Kidney (tissue), 14 donors: ENCODE results near the gene GOSR1. TPM values are rescaled to one million over a fixed set of nuclear protein-coding genes. Genes with fewer than 3 reads are reported as not detected.
"Not testable (repeated sequence)": the region's sequence is repeated elsewhere in the genome, so short reads cannot be mapped to it uniquely, and the experiment has no call there.

ENCODE experiments used
- DNase-seq, 5 donors: peaks; one replicate each; pipeline ENCODE4 v3.0.0-alpha.2; 2013 to 2020
- FAIRE-seq: peaks from 2 replicates; lab custom pipeline; 2012; peaks lifted over from hg19 to GRCh38; lab: Jason Lieb, UNC
- H3K27ac ChIP-seq, 2 donors: one replicate each; pipeline ENCODE4 v1.7.0; 2013; ENCODE audit warnings: low read depth in 2 of 2, low read length in 2 of 2, inconsistent platforms in 1 of 2
- H3K27me3 ChIP-seq: one replicate; pipeline ENCODE4 v1.7.1; 2013; ENCODE audit warnings: low read length, inconsistent platforms; ENCODE audit not compliant: control insufficient read depth, insufficient read depth
- H3K36me3 ChIP-seq, 3 donors: one replicate each; pipeline versions ENCODE4 v1.7.0 to v1.7.1; 2013; ENCODE audit warnings: low read length in 3 of 3, control low read depth in 1 of 3, inconsistent platforms in 1 of 3; ENCODE audit not compliant: insufficient read depth in 3 of 3, control insufficient read depth in 2 of 3
- H3K4me1 ChIP-seq, 3 donors: one replicate each; pipeline versions ENCODE4 v1.7.0 to v1.7.1; 2013; ENCODE audit warnings: low read length in 3 of 3, inconsistent platforms in 1 of 3, low read depth in 1 of 3; ENCODE audit not compliant: control insufficient read depth in 2 of 3, insufficient read depth in 2 of 3
- H3K4me3 ChIP-seq, 3 donors: one replicate each; pipeline versions ENCODE4 v1.7.0 to v1.8.1; 2013; ENCODE audit warnings: low read length in 3 of 3, control low read depth in 1 of 3, inconsistent platforms in 1 of 3
- H3K9ac ChIP-seq, 3 donors: one replicate each; pipeline versions ENCODE4 v1.7.0 to v1.7.1; 2013; ENCODE audit warnings: low read length in 3 of 3, control low read depth in 1 of 3, inconsistent platforms in 1 of 3
- H3K9me3 ChIP-seq, 3 donors: one replicate each; pipeline versions ENCODE4 v1.7.0 to v1.7.1; 2013; ENCODE audit warnings: low read length in 3 of 3, control low read depth in 1 of 3, inconsistent platforms in 1 of 3; ENCODE audit not compliant: control insufficient read depth in 2 of 3, insufficient read depth in 1 of 3
- intact Hi-C: fragments of 100-400 bp; cut with DNase I; formaldehyde crosslinking; loops from one replicate; pipeline ENCODE4 v1.11.1; 2022
- polyA plus RNA-seq: library from polyadenylated mRNA; stranded (reverse); fragments of 350-450 nt; fragmentation: Illumina TruSeq; extraction: RNeasy Lipid Tissue Mini Kit (QIAGEN cat#74804); gene quantifications from one replicate; pipeline ENCODE4 v1.2.3, GENCODE V29; 2014; ENCODE audit warnings: low read depth, low replicate concordance; ENCODE audit not compliant: insufficient read depth
- total RNA-seq: library from RNA; stranded (reverse); fragmentation: NEBNext Ultra II Directional; extraction: Animal tissue kit (Norgen Biotek cat#: 25700); gene quantifications from one replicate; pipeline ENCODE4 v1.2.1, GENCODE V29; 2021
- TF ChIP-seq, protein P1 (sequence below): IDR thresholded peaks from 3 replicates; pipeline ENCODE4 v1.5.1; 2012; ENCODE audit warnings: mild to moderate bottlenecking, moderate library complexity, borderline replicate concordance; ENCODE audit not compliant: insufficient read depth; ENCODE audit errors: extremely low read depth
- donor health status: control.
- donor health status: control.
- donor health status: control.
- donor health status: control.
- donor health status: control.
- donor health status: DM: yes; HTN: yes; CAD: no.
- donor health status: Normal renal cell carcinoma (clear cell type).

The GOSR1 gene
- total and polyA plus RNA-seq, 2 donors from 2014 or later, result 16.8 to 65.6 TPM

DNA sequence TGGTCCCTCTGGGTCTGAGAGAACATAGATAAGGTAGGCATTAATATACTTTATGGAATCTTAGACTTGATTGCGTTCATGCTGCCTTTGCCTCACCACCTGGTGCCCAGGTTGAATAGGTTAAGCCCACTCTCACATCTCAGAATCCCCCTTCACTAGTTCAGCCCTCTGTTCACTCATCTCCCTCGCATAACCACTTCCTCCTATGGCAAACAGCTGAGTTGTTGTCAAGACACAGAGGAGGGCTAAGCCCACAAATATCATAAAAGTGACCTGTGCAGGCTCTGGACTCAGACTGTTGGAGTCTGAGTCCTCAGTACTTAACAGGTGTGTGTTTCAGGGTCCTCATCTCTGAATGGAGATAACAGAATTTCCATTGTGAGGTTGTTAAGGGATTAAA, 55.7 kb downstream of the GOSR1 start:
- Histone ChIP-seq H3K27me3 (no peaks in the 10 kb centered on the region), H3K4me3 (no peak overlapping the region), H3K9me3 (no peaks in the 10 kb centered on the region), H3K4me1 (no peaks in the 10 kb centered on the region), H3K36me3 (no peaks in the 10 kb centered on the region), H3K27ac (no peak overlapping the region), H3K9ac (no peak overlapping the region)
- DNase-seq (no peak), FAIRE-seq (no peak)
- intact Hi-C loops, result no loop called here
- TF ChIP-seq, protein P1, sequence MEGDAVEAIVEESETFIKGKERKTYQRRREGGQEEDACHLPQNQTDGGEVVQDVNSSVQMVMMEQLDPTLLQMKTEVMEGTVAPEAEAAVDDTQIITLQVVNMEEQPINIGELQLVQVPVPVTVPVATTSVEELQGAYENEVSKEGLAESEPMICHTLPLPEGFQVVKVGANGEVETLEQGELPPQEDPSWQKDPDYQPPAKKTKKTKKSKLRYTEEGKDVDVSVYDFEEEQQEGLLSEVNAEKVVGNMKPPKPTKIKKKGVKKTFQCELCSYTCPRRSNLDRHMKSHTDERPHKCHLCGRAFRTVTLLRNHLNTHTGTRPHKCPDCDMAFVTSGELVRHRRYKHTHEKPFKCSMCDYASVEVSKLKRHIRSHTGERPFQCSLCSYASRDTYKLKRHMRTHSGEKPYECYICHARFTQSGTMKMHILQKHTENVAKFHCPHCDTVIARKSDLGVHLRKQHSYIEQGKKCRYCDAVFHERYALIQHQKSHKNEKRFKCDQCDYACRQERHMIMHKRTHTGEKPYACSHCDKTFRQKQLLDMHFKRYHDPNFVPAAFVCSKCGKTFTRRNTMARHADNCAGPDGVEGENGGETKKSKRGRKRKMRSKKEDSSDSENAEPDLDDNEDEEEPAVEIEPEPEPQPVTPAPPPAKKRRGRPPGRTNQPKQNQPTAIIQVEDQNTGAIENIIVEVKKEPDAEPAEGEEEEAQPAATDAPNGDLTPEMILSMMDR, result no peak

DNA sequence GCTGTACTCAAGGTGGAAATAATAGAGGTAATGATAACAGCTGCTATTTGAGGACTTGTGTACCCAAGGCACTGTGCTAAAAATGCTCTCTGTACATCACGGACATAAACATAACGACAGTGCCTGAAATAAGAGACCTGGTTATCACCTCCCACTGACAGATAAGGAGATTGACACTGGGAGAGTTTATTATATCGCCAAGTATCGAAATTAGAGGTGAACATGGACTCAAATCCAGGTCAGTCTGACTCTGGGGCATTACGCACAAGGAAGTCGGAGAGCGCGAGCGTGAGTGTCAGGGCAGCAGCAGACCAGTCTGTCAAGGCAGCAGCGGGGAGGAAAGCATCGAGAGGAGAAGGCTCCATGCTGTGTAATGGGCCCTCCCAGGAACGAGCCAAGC, 57.1 kb downstream of the GOSR1 start:
- Histone ChIP-seq H3K36me3 (no peaks in the 10 kb centered on the region), H3K4me3 (no peak overlapping the region), H3K27ac (no peak overlapping the region), H3K9me3 (no peaks in the 10 kb centered on the region), H3K4me1 (no peaks in the 10 kb centered on the region), H3K27me3 (no peaks in the 10 kb centered on the region), H3K9ac (no peak overlapping the region)
- intact Hi-C loops, result no loop called here
- FAIRE-seq (no peak), DNase-seq (no peak)
- TF ChIP-seq, protein P1, result no peak

DNA sequence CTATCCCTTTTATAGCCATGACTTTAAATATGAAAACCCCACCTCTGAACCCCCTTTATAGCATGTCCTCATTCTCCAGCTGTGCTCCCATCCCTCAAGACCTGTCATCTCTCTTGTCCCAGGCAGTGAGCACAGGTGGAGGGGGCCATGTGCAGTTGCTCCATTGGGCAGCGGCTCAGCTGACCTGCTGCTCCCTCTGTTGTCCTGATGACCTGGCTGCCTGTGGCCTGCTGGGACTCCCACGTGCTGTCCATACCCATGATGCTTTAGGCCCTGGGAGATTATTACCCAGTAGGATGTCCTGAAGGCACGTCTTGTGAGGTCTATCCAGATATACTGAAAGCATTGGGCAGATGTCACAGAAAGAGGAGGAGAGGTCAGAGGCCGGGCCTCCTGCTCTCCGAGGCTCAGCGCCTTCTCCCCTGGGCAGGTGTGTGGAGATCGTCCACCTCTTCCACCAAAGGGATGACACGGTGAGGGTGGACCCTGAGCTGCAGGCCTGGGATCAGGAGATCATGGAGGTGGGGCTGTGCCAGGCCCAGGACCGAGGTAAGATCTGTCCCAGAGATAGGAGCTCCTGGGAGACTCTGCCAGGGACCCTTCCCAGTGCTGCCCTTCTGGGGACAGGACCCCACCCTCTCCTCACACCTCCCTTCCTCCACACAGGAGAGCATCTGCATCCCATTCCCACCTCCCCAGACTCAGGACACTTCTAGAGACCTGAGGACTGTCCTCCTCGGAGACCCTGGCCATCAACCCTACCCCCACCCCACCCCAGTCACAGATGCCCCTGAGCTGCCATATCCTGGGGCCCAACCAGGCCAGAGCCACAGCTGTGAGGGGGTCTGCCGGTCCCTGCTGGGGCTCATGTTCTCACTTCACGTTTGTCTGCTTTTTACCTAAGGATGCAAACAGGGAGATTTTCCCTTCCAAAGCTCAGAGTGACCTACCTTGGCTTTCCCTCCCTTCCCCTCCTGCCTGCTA, 58.0 kb downstream of the GOSR1 start:
- Histone ChIP-seq H3K27ac (no peak overlapping the region), H3K4me3 (no peak overlapping the region), H3K36me3 (no peaks in the 10 kb centered on the region), H3K9me3 (no peaks in the 10 kb centered on the region), H3K9ac (no peak overlapping the region), H3K4me1 (no peaks in the 10 kb centered on the region), H3K27me3 (no peaks in the 10 kb centered on the region)
- no peak for DNase-seq
- TF ChIP-seq, protein P1, result no peak
- no peak for FAIRE-seq
- intact Hi-C loops, result no loop called here

DNA sequence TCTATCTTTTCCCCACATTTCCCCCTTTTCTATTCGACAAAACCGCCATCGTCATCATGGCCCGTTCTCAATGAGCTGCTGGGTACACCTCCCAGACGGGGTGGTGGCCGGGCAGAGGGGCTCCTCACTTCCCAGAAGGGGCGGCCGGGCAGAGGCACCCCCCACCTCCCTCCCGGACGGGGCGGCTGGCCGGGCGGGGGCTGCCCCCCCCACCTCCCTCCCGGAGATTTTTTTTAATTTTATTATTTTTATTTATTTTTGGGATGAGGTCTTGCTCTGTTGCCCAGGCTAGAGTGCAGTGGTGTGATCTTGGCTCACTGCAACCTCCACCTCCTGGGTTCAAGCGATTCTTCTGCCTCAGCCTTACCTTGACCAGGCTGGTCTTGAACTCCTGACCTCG, 59.6 kb downstream of the GOSR1 start:
- H3K27me3 ChIP-seq, H3K36me3 ChIP-seq, DNase-seq, intact Hi-C loops, H3K4me3 ChIP-seq, H3K4me1 ChIP-seq, H3K27ac ChIP-seq, FAIRE-seq, H3K9me3 ChIP-seq, H3K9ac ChIP-seq: not testable (repeated sequence)

DNA sequence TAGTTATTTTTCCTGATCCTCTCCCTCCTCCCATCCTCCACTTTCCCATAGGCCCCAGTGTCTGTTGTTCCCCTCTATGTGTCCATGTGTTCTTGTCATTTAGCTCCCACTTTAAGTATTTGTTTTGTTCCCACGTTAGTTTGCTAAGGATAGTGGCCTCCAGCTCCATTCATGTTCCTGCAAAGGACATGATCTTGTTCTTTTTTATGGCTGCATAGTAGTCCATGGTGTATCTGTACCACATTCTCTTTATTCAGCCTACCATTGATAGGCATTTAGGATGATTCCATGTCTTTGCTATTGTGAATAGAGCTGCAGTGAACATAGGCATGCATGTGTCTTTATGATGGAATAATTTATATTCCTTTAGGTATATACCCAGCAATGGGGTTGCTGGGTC, 60.5 kb downstream of the GOSR1 start:
- H3K9me3 ChIP-seq, H3K27me3 ChIP-seq, H3K36me3 ChIP-seq, H3K4me1 ChIP-seq, FAIRE-seq, H3K27ac ChIP-seq, H3K4me3 ChIP-seq, intact Hi-C loops, DNase-seq, H3K9ac ChIP-seq: not testable (repeated sequence)
